SK-N-SH (cell line): ENCODE data around the gene POU2F3.

ENCODE experiments used
- CTCF ChIP-seq: fragments of 200-600 bp; sonication (generic); IDR thresholded peaks from 2 replicates; pipeline ENCODE4 v1.6.1; 2017; ENCODE audit warnings: antibody characterized with exemption, mild to moderate bottlenecking, moderate library complexity
- EZH2phosphoT487 ChIP-seq: fragments of 200-600 bp; sonication (generic); IDR thresholded peaks from 2 replicates; pipeline ENCODE4 v1.6.1; 2017; ENCODE audit warnings: low read depth, mixed run types, mild to moderate bottlenecking, antibody characterized with exemption, moderate library complexity, borderline replicate concordance
- FOXM1 ChIP-seq: IDR thresholded peaks from 2 replicates; pipeline ENCODE4 v1.4.0; 2012; ENCODE audit warnings: low read depth, mild to moderate bottlenecking
- GABPA ChIP-seq: IDR thresholded peaks from 2 replicates; pipeline ENCODE4 v1.4.0; 2012; ENCODE audit warnings: low read depth, mild to moderate bottlenecking
- POLR2AphosphoS5 ChIP-seq: IDR thresholded peaks from 2 replicates; pipeline ENCODE4 v1.6.1; 2012; ENCODE audit warnings: low read depth, low read length
- RAD21 ChIP-seq: IDR thresholded peaks from 2 replicates; pipeline ENCODE4 v1.6.1; 2012; ENCODE audit warnings: mild to moderate bottlenecking, low read length
- TF ChIP-seq, protein P1 (sequence below): IDR thresholded peaks from 2 replicates; pipeline ENCODE4 v1.4.0; 2012; ENCODE audit warnings: low read depth

DNA sequence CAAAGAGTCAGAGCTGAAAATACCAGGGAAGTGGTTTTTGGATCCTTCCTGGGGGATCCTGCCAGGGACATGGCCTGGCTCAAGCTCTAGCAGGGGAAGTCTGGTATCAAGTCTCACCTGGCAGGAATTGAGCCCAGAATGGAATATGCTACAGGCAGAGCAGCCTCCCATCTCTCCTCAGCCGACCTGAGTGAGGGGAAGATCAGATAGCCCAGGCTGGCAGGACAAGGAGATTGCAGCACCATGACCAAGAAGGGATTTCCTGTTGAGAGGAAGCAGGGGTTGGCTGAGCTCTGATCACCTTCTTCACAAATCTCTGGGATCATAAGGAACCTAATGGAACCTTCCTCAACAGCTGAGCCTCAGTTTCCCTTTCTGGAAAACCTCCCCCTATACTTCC, 16.1 kb upstream of the POU2F3 start:
- TF ChIP-seq POLR2AphosphoS5: no peak
- TF ChIP-seq, protein P1, sequence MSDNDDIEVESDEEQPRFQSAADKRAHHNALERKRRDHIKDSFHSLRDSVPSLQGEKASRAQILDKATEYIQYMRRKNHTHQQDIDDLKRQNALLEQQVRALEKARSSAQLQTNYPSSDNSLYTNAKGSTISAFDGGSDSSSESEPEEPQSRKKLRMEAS: no peak
- no peak for TF ChIP-seq CTCF
- no peak for TF ChIP-seq FOXM1
- TF ChIP-seq GABPA: no peak
- no peak for TF ChIP-seq EZH2phosphoT487
- TF ChIP-seq RAD21: no peak
